ENCODE data around the gene GRIK4.

GRIK4 gene

DNA sequence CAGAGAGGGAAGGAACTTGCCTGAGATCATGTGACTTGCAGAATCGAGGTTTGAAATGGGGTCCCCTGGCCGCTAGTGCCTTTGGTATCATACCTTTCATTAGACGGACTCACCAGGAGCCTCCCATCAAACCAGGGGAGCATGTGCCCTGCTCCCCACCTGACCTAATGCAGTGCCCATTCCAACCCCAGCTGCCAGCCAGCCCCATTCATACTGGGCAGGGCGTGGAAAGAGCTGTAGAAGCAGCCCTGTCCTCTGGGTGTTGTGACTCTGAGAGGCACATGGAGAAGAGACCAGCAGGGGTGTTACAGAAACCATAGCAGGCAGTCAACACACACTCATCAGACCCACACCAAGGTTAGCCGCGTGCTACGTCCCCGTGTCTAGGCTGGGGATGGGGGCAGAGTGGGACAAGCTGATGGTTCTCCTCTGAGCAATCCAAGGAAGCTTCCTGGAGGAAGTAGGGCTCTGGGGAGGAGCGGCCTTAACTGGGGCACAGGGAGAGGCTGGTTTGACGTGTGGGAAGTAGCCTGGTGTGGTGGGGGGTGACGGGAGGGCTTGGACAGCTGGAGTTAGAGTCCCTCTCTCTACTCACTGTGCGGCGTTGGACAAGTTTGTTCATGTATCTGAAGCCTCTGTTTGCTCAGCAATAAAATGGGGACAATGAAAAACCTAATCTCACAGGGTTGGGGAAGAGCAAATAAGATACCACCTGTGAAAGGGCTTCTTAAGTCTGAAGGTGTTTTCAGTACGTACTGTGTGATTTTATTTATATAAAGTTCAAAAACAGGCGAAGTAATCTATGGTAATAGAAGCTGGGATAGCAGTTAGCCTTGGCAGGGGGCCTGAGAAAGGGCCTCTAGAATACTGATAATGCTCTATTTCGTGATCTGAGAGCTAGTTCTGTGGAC lies 14.0 kb downstream of the GRIK4 start:
- Histone ChIP-seq H3K27me3 (ENCODE audit: insufficient read depth, poor library complexity, severe bottlenecking) (peaks cover under 1% of the 10 kb centered on the region), H3K27ac (replicated peaks) (no peak overlapping the region), H3K4me3 (replicated peaks; ENCODE audit: insufficient read depth, low read length) (no peak overlapping the region)
- DNase-seq (ENCODE audit: low read depth in 1 of 2, low spot score in 1 of 2) = no peak
- TF ChIP-seq, protein P1, sequence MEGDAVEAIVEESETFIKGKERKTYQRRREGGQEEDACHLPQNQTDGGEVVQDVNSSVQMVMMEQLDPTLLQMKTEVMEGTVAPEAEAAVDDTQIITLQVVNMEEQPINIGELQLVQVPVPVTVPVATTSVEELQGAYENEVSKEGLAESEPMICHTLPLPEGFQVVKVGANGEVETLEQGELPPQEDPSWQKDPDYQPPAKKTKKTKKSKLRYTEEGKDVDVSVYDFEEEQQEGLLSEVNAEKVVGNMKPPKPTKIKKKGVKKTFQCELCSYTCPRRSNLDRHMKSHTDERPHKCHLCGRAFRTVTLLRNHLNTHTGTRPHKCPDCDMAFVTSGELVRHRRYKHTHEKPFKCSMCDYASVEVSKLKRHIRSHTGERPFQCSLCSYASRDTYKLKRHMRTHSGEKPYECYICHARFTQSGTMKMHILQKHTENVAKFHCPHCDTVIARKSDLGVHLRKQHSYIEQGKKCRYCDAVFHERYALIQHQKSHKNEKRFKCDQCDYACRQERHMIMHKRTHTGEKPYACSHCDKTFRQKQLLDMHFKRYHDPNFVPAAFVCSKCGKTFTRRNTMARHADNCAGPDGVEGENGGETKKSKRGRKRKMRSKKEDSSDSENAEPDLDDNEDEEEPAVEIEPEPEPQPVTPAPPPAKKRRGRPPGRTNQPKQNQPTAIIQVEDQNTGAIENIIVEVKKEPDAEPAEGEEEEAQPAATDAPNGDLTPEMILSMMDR (IDR thresholded peaks at IDR 0.05; ENCODE audit: insufficient read depth, low read length) = no peak
- no peak for TF ChIP-seq SPI1 (IDR thresholded peaks at IDR 0.05; ENCODE audit: borderline replicate concordance, low read depth)
- no peak for TF ChIP-seq POLR2AphosphoS5 (IDR thresholded peaks at IDR 0.05; ENCODE audit: low read depth)
- TF ChIP-seq, protein P2, sequence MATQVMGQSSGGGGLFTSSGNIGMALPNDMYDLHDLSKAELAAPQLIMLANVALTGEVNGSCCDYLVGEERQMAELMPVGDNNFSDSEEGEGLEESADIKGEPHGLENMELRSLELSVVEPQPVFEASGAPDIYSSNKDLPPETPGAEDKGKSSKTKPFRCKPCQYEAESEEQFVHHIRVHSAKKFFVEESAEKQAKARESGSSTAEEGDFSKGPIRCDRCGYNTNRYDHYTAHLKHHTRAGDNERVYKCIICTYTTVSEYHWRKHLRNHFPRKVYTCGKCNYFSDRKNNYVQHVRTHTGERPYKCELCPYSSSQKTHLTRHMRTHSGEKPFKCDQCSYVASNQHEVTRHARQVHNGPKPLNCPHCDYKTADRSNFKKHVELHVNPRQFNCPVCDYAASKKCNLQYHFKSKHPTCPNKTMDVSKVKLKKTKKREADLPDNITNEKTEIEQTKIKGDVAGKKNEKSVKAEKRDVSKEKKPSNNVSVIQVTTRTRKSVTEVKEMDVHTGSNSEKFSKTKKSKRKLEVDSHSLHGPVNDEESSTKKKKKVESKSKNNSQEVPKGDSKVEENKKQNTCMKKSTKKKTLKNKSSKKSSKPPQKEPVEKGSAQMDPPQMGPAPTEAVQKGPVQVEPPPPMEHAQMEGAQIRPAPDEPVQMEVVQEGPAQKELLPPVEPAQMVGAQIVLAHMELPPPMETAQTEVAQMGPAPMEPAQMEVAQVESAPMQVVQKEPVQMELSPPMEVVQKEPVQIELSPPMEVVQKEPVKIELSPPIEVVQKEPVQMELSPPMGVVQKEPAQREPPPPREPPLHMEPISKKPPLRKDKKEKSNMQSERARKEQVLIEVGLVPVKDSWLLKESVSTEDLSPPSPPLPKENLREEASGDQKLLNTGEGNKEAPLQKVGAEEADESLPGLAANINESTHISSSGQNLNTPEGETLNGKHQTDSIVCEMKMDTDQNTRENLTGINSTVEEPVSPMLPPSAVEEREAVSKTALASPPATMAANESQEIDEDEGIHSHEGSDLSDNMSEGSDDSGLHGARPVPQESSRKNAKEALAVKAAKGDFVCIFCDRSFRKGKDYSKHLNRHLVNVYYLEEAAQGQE (IDR thresholded peaks at IDR 0.05; ENCODE audit: insufficient replicate concordance, low read depth) = no peak
- TF ChIP-seq GABPA (IDR thresholded peaks at IDR 0.05; ENCODE audit: low read depth) = no peak

DNA sequence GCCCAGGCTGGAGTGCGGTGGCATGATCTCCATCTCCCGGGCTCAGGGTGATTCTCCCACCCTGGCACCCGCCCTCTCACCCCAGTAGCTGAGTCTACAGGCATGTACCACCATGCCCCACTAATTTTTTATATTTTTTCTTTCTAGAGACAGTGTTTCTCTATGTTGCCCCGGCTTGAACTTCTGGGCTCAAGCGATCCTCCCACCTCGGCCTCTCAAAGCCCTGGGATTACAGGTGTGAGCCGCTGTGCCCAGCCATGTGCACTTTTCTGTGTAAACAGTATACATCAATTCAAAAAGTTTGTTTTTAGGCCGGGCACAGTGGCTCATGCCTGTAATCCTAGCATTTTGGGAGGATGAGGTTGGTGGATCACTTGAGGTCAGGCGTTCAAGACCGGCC lies 14.7 kb downstream of the GRIK4 start:
- peaks cover 2% of the 10 kb centered on the region for H3K27me3 ChIP-seq (ENCODE audit: insufficient read depth, poor library complexity, severe bottlenecking)
- no peak overlapping the region for H3K4me3 ChIP-seq (replicated peaks; ENCODE audit: insufficient read depth, low read length)
- TF ChIP-seq SPI1 (IDR thresholded peaks at IDR 0.05; ENCODE audit: borderline replicate concordance, low read depth) (no peak), POLR2AphosphoS5 (IDR thresholded peaks at IDR 0.05; ENCODE audit: low read depth) (no peak), GABPA (IDR thresholded peaks at IDR 0.05; ENCODE audit: low read depth) (no peak)
- TF ChIP-seq, protein P1 (IDR thresholded peaks at IDR 0.05; ENCODE audit: insufficient read depth, low read length) = no peak
- TF ChIP-seq, protein P2 (IDR thresholded peaks at IDR 0.05; ENCODE audit: insufficient replicate concordance, low read depth) = no peak

DNA sequence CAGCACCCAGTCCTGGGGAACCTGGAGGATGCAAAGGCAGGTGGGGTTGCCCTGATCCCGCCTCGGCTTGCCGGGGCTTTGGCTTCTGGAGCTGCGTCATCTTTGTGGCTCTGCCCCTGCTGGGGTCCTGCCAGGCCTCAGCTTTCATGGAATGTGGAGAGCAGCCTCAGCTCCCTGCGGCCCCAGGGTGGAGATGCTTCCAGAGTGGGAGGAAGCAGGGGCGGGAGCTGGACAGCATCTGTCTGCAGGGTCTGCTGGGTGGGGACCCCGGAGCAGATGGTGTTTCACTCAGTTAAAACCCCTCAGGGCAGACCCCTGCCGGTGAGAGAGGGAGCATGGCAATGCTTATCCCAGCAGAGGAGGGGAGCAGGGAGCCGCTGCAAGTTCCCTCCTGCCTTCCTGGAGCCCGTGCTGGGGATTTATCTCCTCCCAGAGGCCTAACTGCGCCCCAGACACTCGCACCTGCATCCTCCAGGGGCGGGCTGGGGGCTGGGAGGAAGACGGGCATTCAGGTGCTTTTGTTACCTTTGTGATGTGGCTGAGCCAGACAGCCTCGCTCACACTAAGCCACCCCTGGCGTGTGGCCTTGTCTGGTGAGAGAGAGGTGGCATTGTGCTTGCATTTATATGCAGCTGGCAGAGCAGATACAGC lies 15.7 kb downstream of the GRIK4 start:
- H3K27me3 ChIP-seq (ENCODE audit: insufficient read depth, poor library complexity, severe bottlenecking) = peaks cover 2% of the 10 kb centered on the region
- no peak for DNase-seq (ENCODE audit: low read depth in 1 of 2, low spot score in 1 of 2)
- TF ChIP-seq POLR2AphosphoS5 (IDR thresholded peaks at IDR 0.05; ENCODE audit: low read depth) = no peak
- no peak for TF ChIP-seq GABPA (IDR thresholded peaks at IDR 0.05; ENCODE audit: low read depth)
- TF ChIP-seq, protein P2 (IDR thresholded peaks at IDR 0.05; ENCODE audit: insufficient replicate concordance, low read depth) = no peak
- no peak for TF ChIP-seq SPI1 (IDR thresholded peaks at IDR 0.05; ENCODE audit: borderline replicate concordance, low read depth)
- TF ChIP-seq, protein P1 (IDR thresholded peaks at IDR 0.05; ENCODE audit: insufficient read depth, low read length) = no peak
- no peak overlapping the region for H3K27ac ChIP-seq (replicated peaks)
- H3K4me3 ChIP-seq (replicated peaks; ENCODE audit: insufficient read depth, low read length) = no peak overlapping the region

More for the DNA sequence above, 14.7 kb downstream of the GRIK4 start:
- H3K27ac ChIP-seq (replicated peaks) = no peak overlapping the region
- DNase-seq (ENCODE audit: low read depth in 1 of 2, low spot score in 1 of 2) = no peak
